Panc1 (cell line): ENCODE results near the gene C17orf100. TPM values are rescaled to one million over a fixed set of nuclear protein-coding genes. Genes with fewer than 3 reads are reported as not detected.

ENCODE experiments used
- ATAC-seq: fragments of 200-7000 bp; cut with Tn5 transposase; 2 replicates; pipeline ENCODE4 v1.9.1; 2020; ENCODE audit warnings: mild to moderate bottlenecking, moderate library complexity
- BruUV-seq: library from RNA; stranded (reverse); fragments of 400-500 nt; replicated peaks from 2 replicates; lab custom pipeline; 2021; lab: Mats Ljungman, UMichigan
- CTCF ChIA-PET: fragments of 300-600 bp; sonication (Branson Sonifier 250); formaldehyde crosslinking; loops from one replicate; lab custom pipeline; 2022; ENCODE audit warnings: antibody characterized with exemption; lab: Charles Lee
- POLR2A ChIA-PET: fragments of 300-600 bp; sonication (Branson Sonifier 250); formaldehyde crosslinking; loops from one replicate; lab custom pipeline; 2022; ENCODE audit warnings: antibody characterized with exemption; lab: Charles Lee
- DNase-seq: peaks from one replicate; pipeline ENCODE4 v3.0.0-alpha.2; 2010; ENCODE audit warnings: low read depth, low spot score
- H3K27ac ChIP-seq: 2 replicates; pipeline ENCODE4 v1.5.1; 2011; ENCODE audit warnings: mild to moderate bottlenecking, low read length, inconsistent platforms
- H3K27me3 ChIP-seq: fragments of 200-500 bp; sonication (Bioruptor generic); 2 replicates; pipeline ENCODE4 v1.6.0; 2014; ENCODE audit warnings: low read length, inconsistent platforms; ENCODE audit not compliant: control insufficient read depth, insufficient read depth
- H3K36me3 ChIP-seq: fragments of 200-500 bp; sonication (Bioruptor generic); 2 replicates; pipeline ENCODE4 v1.5.1; 2014; ENCODE audit warnings: inconsistent platforms, mild to moderate bottlenecking, low read length, moderate library complexity; ENCODE audit not compliant: control insufficient read depth, insufficient read depth
- H3K4me1 ChIP-seq: 2 replicates; pipeline ENCODE4 v1.5.1; 2011; ENCODE audit warnings: inconsistent platforms, mild to moderate bottlenecking, low read length, moderate library complexity; ENCODE audit not compliant: control insufficient read depth, insufficient read depth
- H3K4me3 ChIP-seq, 2 experiments: 2 replicates each; pipeline ENCODE4 v1.5.1; 2011 to 2012; ENCODE audit warnings: low read depth in 2 of 2, low read length in 2 of 2, mild to moderate bottlenecking in 2 of 2, inconsistent platforms in 1 of 2, moderate library complexity in 1 of 2
- H3K9me3 ChIP-seq: fragments of 200-500 bp; sonication (Bioruptor generic); 2 replicates; pipeline ENCODE4 v1.5.1; 2014; ENCODE audit warnings: low read depth, mild to moderate bottlenecking, inconsistent platforms, low read length, moderate library complexity; ENCODE audit not compliant: control insufficient read depth, insufficient read depth
- POLR2AphosphoS5 ChIP-seq: IDR thresholded peaks from 2 replicates; pipeline ENCODE4 v1.6.1; 2012; ENCODE audit warnings: mild to moderate bottlenecking, low read depth, low read length, moderate library complexity
- REST ChIP-seq, 2 experiments: IDR thresholded peaks; 2 replicates each; pipeline ENCODE4 v1.6.1; 2011 to 2012; ENCODE audit warnings: low read depth in 2 of 2, control low read depth in 1 of 2, low read length in 1 of 2, mild to moderate bottlenecking in 1 of 2, moderate library complexity in 1 of 2; ENCODE audit not compliant: insufficient read depth in 1 of 2
- SIN3A ChIP-seq: IDR thresholded peaks from 2 replicates; pipeline ENCODE4 v1.6.1; 2012; ENCODE audit warnings: low read depth, mild to moderate bottlenecking, low read length, moderate library complexity, borderline replicate concordance; ENCODE audit not compliant: insufficient read depth
- TCF7L2 ChIP-seq: IDR thresholded peaks from 2 replicates; pipeline ENCODE4 v1.6.1; 2011; ENCODE audit warnings: mild to moderate bottlenecking, low read depth, low read length, inconsistent platforms
- in situ Hi-C: cut with HindIII; loops from 2 replicates; pipeline ENCODE4 v1.10.0; 2016; ENCODE audit warnings: low sequenced_read_pairs, low pct_unique_long_range_greater_than_20kb
- intact Hi-C: fragments of 100-400 bp; cut with micrococcal nuclease; formaldehyde crosslinking; loops from one replicate; pipeline ENCODE4 v1.10.0; 2022; ENCODE audit not compliant: unreplicated experiment
- total RNA-seq: library from RNA; stranded (reverse); gene quantifications from one replicate; pipeline ENCODE4 v1.2.1, GENCODE V29; 2021; ENCODE audit not compliant: unreplicated experiment
- TF ChIP-seq, protein P1 (sequence below): fragments of 450-650 bp; IDR thresholded peaks from 2 replicates; pipeline ENCODE4 v1.5.1; 2017; ENCODE audit warnings: mild to moderate bottlenecking

Gene C17orf100
- total RNA-seq, 1 experiment from 2014 or later = 2.8 TPM

- no peaks in the 10 kb centered on the region for H3K9me3 ChIP-seq
- TF ChIP-seq SIN3A (no peak), TCF7L2 (no peak), POLR2AphosphoS5 (no peak), REST (IDR thresholded peaks at IDR 0.05; ENCODE audit: insufficient read depth in 1 of 2, low read depth in 2 of 2, low read length in 1 of 2) (no peak)
- TF ChIP-seq, protein P1, sequence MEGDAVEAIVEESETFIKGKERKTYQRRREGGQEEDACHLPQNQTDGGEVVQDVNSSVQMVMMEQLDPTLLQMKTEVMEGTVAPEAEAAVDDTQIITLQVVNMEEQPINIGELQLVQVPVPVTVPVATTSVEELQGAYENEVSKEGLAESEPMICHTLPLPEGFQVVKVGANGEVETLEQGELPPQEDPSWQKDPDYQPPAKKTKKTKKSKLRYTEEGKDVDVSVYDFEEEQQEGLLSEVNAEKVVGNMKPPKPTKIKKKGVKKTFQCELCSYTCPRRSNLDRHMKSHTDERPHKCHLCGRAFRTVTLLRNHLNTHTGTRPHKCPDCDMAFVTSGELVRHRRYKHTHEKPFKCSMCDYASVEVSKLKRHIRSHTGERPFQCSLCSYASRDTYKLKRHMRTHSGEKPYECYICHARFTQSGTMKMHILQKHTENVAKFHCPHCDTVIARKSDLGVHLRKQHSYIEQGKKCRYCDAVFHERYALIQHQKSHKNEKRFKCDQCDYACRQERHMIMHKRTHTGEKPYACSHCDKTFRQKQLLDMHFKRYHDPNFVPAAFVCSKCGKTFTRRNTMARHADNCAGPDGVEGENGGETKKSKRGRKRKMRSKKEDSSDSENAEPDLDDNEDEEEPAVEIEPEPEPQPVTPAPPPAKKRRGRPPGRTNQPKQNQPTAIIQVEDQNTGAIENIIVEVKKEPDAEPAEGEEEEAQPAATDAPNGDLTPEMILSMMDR = no peak
- peaks cover 17% of the 10 kb centered on the region for H3K36me3 ChIP-seq
- BruUV-seq = no TSS peak
- H3K27ac ChIP-seq = no peak overlapping the region
- no peak overlapping the region for H3K4me3 ChIP-seq
- in situ Hi-C loops = no loop called here
- intact Hi-C loops = no loop called here
- DNase-seq = no peak
- ChIA-PET POLR2A (no interaction called here), CTCF (no interaction called here)
- no peaks in the 10 kb centered on the region for H3K4me1 ChIP-seq
- no peaks in the 10 kb centered on the region for H3K27me3 ChIP-seq
- no peak for ATAC-seq
These were observed 18.3 kb upstream of the C17orf100 start for GRCh38 chr17:6633263-6633662.

DNA sequence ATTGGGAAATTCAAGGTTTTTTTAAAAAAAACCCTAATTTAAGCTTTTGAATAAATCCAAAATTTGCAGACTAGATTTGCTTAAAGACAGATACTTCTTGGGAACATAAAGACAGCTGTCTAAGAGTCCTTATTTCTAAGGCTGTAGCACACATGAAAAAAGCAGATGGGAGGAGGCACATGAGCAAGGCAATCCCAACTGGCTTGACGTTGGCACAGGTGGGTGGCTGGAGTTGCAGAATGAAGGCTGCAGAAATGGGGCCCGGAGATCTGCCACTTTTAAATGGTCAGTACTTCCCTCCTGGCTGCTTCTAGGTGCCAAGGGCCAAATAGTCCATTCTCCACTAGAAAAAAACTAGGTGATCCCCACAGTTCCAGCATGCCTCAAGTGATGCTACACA is 15.5 kb upstream of the C17orf100 start:
- ATAC-seq = no peak
- Histone ChIP-seq H3K9me3 (no peaks in the 10 kb centered on the region), H3K4me1 (peaks cover 7% of the 10 kb centered on the region; the same call in 1 of the 2 replicates), H3K4me3 (no peak overlapping the region), H3K36me3 (peaks cover 19% of the 10 kb centered on the region), H3K27me3 (no peaks in the 10 kb centered on the region), H3K27ac (no peak overlapping the region)
- BruUV-seq = no TSS peak
- no peak for TF ChIP-seq SIN3A
- intact Hi-C loops = no loop called here
- CTCF ChIA-PET = no interaction called here
- in situ Hi-C loops = no loop called here
- POLR2A ChIA-PET = no interaction called here
- DNase-seq = no peak

DNA sequence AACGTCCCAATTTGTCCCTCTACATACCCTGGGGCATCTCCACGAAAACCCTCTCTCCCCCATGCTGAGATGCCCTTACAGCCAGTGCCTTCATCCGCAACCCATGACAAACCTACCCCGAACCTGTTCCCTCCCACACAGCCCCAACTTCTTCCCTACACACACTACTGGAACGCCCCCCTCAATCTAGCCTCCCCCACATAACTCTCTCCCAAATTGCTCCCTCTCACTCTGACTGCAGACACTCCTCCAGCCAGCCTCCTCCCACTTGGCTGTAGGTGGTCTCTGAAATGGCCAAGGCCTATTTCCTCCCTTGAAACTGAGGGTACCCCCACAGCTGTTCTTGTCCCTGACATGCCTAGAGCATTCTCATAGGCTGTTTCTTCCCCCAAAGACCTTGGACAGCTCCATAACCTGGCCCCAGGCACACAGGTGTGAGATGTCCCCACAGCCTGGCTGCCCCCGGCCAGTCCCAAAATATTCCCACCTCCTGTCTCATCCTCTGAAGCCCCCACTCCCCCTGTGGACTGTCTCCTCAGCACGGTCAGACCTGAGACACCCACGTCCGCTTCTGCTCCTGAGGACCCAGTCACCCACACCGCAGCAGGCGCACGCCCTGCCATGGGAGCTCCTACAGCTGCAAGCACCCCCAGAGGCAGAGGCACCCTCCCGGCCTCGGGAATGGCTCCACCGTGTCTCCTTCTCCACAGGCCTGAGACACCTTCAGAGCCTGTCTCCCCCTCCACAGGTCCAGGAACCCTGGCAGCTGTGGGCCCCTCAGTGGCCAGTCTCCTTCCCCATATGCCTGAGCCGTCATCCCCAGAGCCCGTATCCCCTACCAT is 14.7 kb upstream of the C17orf100 start:
- H3K9me3 ChIP-seq = no peaks in the 10 kb centered on the region
- ChIA-PET CTCF (no interaction called here), POLR2A (no interaction called here)
- no peak overlapping the region for H3K4me3 ChIP-seq
- ATAC-seq (no peak), DNase-seq (no peak)
- BruUV-seq = no TSS peak
- TF ChIP-seq TCF7L2 (no peak), REST (IDR thresholded peaks at IDR 0.05; ENCODE audit: insufficient read depth in 1 of 2, low read depth in 2 of 2, low read length in 1 of 2) (peak; percentile 42 to 53; a peak in 2 of 4 replicates)
- peaks cover 19% of the 10 kb centered on the region for H3K36me3 ChIP-seq
- no peak overlapping the region for H3K27ac ChIP-seq
- intact Hi-C loops = no loop called here
- H3K4me1 ChIP-seq = peaks cover 9% of the 10 kb centered on the region
- H3K27me3 ChIP-seq = no peaks in the 10 kb centered on the region
- in situ Hi-C loops = no loop called here
